ENCODE data around the gene CLTB.

Gene CLTB

GRCh38 chr5:176400382-176401156, 15.8 kb downstream of the CLTB start:
- no peak for DNase-seq

- no peak for DNase-seq
Measured at GRCh38 chr5:176397736-176398420, 18.5 kb downstream of the CLTB start.

- no peak for DNase-seq
Measured at GRCh38 chr5:176396330-176396729, 20.0 kb downstream of the CLTB start.

- DNase-seq, result no peak
Measured at GRCh38 chr5:176394881-176395675, 21.3 kb downstream of the CLTB start.

GRCh38 chr5:176394096-176394495, 22.2 kb downstream of the CLTB start:
- DNase-seq, result no peak

GRCh38 chr5:176392526-176392925, 23.8 kb downstream of the CLTB start:
- no peak for DNase-seq

GRCh38 chr5:176391999-176392398, 24.3 kb downstream of the CLTB start:
- DNase-seq, result no peak

GRCh38 chr5:176391479-176391878, 24.9 kb downstream of the CLTB start:
- no peak for DNase-seq

GRCh38 chr5:176389135-176390123, 26.9 kb downstream of the CLTB start:
- no peak for DNase-seq

GRCh38 chr5:176388444-176389134, 27.8 kb downstream of the CLTB start, which contains the start of the genes HIGD2A and NOP16:
Gene HIGD2A, plus strand, starts transcription at chr5:176388751. Its CDS starts 69 bp downstream, at chr5:176388820.
Gene NOP16, minus strand, starts transcription at chr5:176388598. Its CDS starts 59 bp downstream, at chr5:176388539.
- DNase-seq, result peak; percentile 99

GRCh38 chr5:176388003-176388443, 28.3 kb downstream of the CLTB start:
- no peak for DNase-seq

GRCh38 chr5:176387384-176387925, 28.9 kb downstream of the CLTB start:
- DNase-seq, result no peak

GRCh38 chr5:176386491-176386890, 29.8 kb downstream of the CLTB start:
- no peak for DNase-seq

GRCh38 chr5:176384991-176385390, 31.3 kb downstream of the CLTB start:
- no peak for DNase-seq

GRCh38 chr5:176384366-176384930, 31.9 kb downstream of the CLTB start:
- no peak for DNase-seq

- DNase-seq, result no peak
Measured at GRCh38 chr5:176383961-176384360, 32.4 kb downstream of the CLTB start.

GRCh38 chr5:176383248-176383905, 33.0 kb downstream of the CLTB start:
- no peak for DNase-seq

GRCh38 chr5:176382721-176383120, 33.6 kb downstream of the CLTB start:
- DNase-seq, result no peak

GRCh38 chr5:176381979-176382378, 34.4 kb downstream of the CLTB start:
- DNase-seq, result no peak

- DNase-seq, result no peak
Measured at GRCh38 chr5:176381423-176381822, 34.9 kb downstream of the CLTB start.

All from NCI-H345 (cell line).